C4-2B (cell line): Measurements from ENCODE around the gene UBQLN4.

Source experiments
- ZFX ChIP-seq: fragments of 450-650 bp; IDR thresholded peaks from 2 replicates; pipeline ENCODE4 v1.6.1; 2017
- TF ChIP-seq, protein P1 (sequence below): fragments of 450-650 bp; conservative IDR thresholded peaks from 2 replicates; pipeline ENCODE4 v1.5.1; 2017; ENCODE audit warnings: mild to moderate bottlenecking

DNA sequence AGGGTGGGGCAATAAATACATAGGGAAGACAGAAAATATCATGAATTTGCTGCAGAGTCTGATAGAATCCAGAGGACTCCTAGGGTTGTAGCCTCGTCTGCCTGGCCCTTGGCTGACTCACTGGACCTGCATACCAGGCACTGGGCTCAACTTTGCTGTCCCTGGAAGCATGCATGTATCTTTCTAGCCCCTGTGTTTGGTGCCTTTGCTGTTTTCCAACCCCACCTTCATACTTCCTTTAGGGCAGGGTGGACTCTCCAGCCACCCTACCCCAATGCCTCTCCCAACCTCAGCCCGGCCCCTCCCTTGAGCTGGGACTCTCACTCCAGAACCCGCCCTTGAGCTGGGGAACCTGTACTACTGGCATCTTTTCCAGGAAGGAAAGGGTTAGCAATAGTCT is 8.6 kb upstream of the UBQLN4 start:
- TF ChIP-seq, protein P1, sequence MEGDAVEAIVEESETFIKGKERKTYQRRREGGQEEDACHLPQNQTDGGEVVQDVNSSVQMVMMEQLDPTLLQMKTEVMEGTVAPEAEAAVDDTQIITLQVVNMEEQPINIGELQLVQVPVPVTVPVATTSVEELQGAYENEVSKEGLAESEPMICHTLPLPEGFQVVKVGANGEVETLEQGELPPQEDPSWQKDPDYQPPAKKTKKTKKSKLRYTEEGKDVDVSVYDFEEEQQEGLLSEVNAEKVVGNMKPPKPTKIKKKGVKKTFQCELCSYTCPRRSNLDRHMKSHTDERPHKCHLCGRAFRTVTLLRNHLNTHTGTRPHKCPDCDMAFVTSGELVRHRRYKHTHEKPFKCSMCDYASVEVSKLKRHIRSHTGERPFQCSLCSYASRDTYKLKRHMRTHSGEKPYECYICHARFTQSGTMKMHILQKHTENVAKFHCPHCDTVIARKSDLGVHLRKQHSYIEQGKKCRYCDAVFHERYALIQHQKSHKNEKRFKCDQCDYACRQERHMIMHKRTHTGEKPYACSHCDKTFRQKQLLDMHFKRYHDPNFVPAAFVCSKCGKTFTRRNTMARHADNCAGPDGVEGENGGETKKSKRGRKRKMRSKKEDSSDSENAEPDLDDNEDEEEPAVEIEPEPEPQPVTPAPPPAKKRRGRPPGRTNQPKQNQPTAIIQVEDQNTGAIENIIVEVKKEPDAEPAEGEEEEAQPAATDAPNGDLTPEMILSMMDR, result no peak
- no peak for TF ChIP-seq ZFX
